Iris pigment epithelial cell (primary cell): ENCODE data around the gene ARF1.

ENCODE experiments used
- DNase-seq: peaks from one replicate; pipeline ENCODE4 v3.0.0-alpha.2; 2011; ENCODE audit warnings: low read depth

The ARF1 gene

DNA sequence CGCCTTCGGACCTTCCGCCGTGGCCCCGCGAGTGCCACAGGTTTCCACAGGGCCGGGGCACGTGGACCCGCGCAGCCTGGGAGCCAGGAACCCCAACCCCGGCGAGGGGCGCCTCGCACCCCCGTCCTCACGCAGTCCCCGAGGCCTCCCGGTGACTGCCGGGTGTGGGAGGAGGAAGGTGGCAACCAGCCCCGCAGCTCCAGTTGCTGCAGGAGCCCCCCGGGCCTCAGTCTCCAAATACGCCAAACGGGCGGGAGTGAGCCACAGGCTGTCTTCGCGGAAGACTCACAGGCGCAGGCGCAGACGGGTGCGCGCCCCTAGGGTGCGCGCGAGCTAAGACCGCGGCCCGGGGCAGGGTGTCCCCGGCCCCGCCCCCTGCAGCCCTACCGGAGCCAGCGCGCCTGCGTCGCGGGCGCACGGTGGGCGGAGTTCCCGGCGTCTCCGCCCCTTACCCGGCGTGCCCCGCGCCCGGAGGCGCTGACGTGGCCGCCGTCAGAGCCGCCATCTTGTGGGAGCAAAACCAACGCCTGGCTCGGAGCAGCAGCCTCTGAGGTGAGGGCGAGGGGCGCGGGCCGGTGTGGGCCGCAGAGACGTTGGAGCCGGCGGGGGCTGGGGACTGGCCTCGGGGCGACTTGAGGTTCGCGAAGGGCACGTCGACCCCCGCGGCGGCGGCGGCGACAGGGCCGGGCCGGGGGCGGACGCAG is at the start of gene ARF1:
TSS of gene ARF1 (plus strand) at position 495 of the 704 bp plus-strand sequence. CDS start 14,407 bp downstream, outside the sequence.
- DNase-seq = peak; percentile 89

- DNase-seq = no peak
Measured at GRCh38 chr1:228033376-228033775, 49.1 kb upstream of the ARF1 start.

- DNase-seq = no peak
Measured at GRCh38 chr1:228034954-228035837, 47.3 kb upstream of the ARF1 start.

GRCh38 chr1:228035844-228036243 is 46.7 kb upstream of the ARF1 start:
- no peak for DNase-seq

- no peak for DNase-seq
Measured at GRCh38 chr1:228036701-228037231, 45.7 kb upstream of the ARF1 start.

- DNase-seq = peak; percentile 48
Measured at GRCh38 chr1:228037401-228038386, 44.8 kb upstream of the ARF1 start.

- DNase-seq = no peak
Measured at GRCh38 chr1:228038387-228039005, 44.0 kb upstream of the ARF1 start.

- DNase-seq = no peak
Measured at GRCh38 chr1:228039006-228039903, 43.3 kb upstream of the ARF1 start.

DNA sequence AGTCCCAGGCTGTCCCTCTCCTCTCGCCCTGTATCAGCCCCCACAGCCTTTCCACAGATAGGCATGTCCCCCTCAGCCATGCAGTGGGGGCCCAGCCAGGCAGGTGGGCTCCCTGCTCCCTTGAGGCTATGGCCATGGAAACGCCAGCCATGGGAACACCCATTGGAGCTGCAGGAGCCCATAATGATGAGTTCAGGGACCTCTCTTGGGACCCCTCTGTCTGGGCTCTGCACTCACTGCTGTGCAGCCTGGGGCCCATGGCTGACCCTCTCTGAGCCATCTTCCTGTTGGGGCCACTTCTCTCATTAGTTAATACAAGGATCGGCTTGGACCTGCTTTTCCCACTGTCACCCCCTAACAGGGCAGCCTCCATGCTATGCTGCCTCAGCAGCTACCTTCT is 42.5 kb upstream of the ARF1 start:
- no peak for DNase-seq

- no peak for DNase-seq
Measured at GRCh38 chr1:228041316-228041715, 41.2 kb upstream of the ARF1 start.

- DNase-seq = no peak
Measured at GRCh38 chr1:228042508-228042907, 40.0 kb upstream of the ARF1 start.

GRCh38 chr1:228043281-228043848 is 39.1 kb upstream of the ARF1 start:
- no peak for DNase-seq

DNA sequence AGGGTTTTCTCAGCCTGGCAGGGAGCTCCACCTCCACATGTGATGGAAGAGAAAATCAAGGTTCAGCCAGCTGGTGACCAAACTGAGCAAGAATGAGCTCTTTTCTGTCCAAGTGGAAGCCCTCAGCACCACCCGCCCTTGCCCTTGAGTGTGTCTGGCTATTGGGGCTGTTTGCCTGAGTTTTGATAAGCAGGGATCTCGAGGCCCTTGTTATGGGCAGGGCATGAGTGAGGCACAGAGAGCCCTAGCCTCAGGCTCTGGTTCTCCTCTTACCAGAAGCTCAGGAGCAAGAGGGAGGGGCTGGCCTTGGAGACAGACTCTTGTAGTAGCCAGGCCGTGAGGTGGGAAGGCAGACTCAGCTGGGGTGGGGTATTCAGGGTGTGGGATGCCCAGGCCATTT is 37.5 kb upstream of the ARF1 start:
- DNase-seq = no peak

GRCh38 chr1:228045405-228045804 is 37.1 kb upstream of the ARF1 start:
- DNase-seq = no peak

- DNase-seq = no peak
Measured at GRCh38 chr1:228045871-228046270, 36.6 kb upstream of the ARF1 start.

DNA sequence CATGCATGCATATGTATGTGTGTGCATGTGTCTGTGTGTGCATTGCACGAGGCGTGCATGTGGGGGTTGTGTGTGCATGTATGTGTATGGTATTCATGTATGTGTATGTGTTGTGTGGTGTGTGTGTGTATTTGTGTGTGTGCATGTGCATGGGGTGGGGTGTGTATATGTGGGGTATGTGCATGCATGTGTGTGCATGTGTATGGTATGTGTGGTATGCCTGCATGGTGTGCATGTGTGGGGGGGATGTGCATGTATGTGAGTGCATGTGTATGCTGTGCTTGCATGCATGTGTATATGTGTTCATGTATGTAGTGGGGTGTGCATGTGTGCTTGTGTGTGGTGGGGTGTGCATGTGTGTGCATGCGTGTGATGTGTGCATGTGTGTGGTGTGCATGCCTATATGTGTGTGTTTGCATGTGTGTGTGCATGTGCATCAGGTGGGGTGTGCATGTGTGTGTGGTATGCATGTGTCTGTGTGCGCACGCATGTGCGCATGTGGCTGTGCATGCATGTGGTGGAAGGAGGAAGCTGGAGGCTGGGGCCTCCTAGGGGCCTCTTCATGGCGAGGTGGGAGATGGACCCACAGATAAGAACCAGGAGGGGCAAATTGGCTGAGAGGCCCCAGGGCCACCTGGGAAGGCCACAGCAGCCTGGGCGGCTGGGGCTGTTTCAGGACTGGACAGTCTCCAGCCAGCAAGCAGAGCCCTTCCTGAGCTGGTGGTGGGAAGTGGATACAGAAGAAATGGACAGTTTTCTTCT is 35.9 kb upstream of the ARF1 start:
- DNase-seq = no peak

DNA sequence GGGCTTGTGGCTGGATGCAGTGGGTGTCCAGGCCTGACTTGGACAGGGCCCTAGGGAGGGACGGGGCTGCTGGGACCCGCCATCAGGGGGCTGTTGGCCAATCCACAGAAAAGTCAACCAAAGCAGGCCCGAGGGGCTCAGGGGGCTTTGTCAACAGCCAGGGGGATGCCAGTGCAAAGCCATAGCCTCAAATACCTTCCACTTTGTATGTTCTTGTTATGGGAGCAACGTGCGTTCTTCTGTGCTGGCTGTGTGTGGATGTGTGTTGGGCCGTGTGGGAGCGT is 35.4 kb upstream of the ARF1 start:
- DNase-seq = no peak

DNA sequence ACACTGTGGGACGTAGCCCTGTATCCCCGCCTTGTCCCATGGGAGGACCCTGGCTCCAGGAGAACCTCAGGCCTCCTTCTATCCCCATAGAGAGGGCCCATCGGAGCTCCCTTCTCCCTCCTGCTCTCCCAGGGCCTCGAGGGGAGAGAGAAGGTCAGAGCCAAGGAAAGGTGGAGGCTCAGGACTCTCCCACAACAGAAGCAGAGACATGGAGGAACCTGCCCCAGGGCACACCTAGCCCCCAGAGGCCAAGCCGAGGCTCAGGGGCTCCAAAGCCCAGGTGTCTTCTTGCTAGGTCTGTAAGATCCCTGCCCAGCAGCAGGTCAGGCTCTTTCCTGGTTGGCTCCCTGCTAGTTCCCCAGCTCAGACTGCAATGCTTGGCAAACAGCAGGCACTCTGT is 34.4 kb upstream of the ARF1 start:
- no peak for DNase-seq

GRCh38 chr1:228048659-228049298 is 33.7 kb upstream of the ARF1 start:
- no peak for DNase-seq
